H1 (cell line): ENCODE measurements around the gene TTPAL. TPM values are rescaled to one million over a fixed set of nuclear protein-coding genes. Genes with fewer than 3 reads are reported as not detected.

ENCODE experiments used
- CTCF ChIA-PET: fragments of 300-600 bp; sonication (Branson Sonifier 250); formaldehyde crosslinking; loops from one replicate; lab custom pipeline; 2021; ENCODE audit not compliant: partially characterized antibody; lab: Charles Lee
- POLR2A ChIA-PET: fragments of 300-600 bp; sonication (Branson Sonifier 250); formaldehyde crosslinking; loops from one replicate; lab custom pipeline; 2021; ENCODE audit warnings: inconsistent platforms; ENCODE audit not compliant: partially characterized antibody; lab: Charles Lee
- DNase-seq, 2 experiments: peaks; one replicate each; pipeline versions ENCODE4 v3.0.0 to v3.0.0-alpha.2; 2010 to 2022; ENCODE audit warnings: low spot score in 2 of 2, low read depth in 1 of 2, mixed read lengths in 1 of 2
- FAIRE-seq: peaks from 2 replicates; lab custom pipeline; 2011; peaks lifted over from hg19 to GRCh38; lab: Jason Lieb, UNC
- H2AFZ ChIP-seq: 2 replicates; pipeline ENCODE4 v1.8.1; 2012; ENCODE audit warnings: low read length, inconsistent platforms
- H2AK5ac ChIP-seq: 2 replicates; pipeline ENCODE4 v1.6.1; 2013; ENCODE audit warnings: low read depth, low read length
- H2BK120ac ChIP-seq: replicated peaks from 2 replicates; pipeline ENCODE3; 2013; ENCODE audit warnings: low read depth, low read length, inconsistent platforms
- H2BK12ac ChIP-seq: 2 replicates; pipeline ENCODE4 v1.6.1; 2013; ENCODE audit warnings: low read depth, low read length
- H2BK15ac ChIP-seq: 2 replicates; pipeline ENCODE4 v1.6.1; 2013; ENCODE audit warnings: low read length
- H2BK20ac ChIP-seq: 2 replicates; pipeline ENCODE4 v1.6.1; 2013; ENCODE audit warnings: low read length
- H2BK5ac ChIP-seq: 2 replicates; pipeline ENCODE4 v1.6.1; 2013; ENCODE audit warnings: low read depth, low read length
- H3K14ac ChIP-seq: 2 replicates; pipeline ENCODE4 v1.6.1; 2013; ENCODE audit warnings: inconsistent platforms; ENCODE audit not compliant: insufficient read length
- H3K18ac ChIP-seq: 2 replicates; pipeline ENCODE4 v1.6.1; 2013; ENCODE audit warnings: low read length; ENCODE audit errors: extremely low read depth
- H3K23ac ChIP-seq: 2 replicates; pipeline ENCODE4 v1.6.1; 2013; ENCODE audit warnings: inconsistent platforms; ENCODE audit not compliant: insufficient read length
- H3K23me2 ChIP-seq: 2 replicates; pipeline ENCODE4 v1.6.1; 2013; ENCODE audit warnings: low read depth, low read length
- H3K27ac ChIP-seq: 2 replicates; pipeline ENCODE4 v1.6.1; 2011; ENCODE audit warnings: low read depth, low read length, inconsistent platforms
- H3K27me3 ChIP-seq, 4 experiments: replicated peaks in 1 of 4; 1 replicate in 1 of 4; 2 replicates in 3 of 4; pipeline versions ENCODE4 v1.6.1 to v1.8.1; 2011 to 2013; ENCODE audit warnings: low read length in 3 of 4, mild to moderate bottlenecking in 3 of 4, inconsistent platforms in 2 of 4, mixed read lengths in 2 of 4, moderate library complexity in 1 of 4; ENCODE audit not compliant: control insufficient read depth in 3 of 4, insufficient read depth in 3 of 4; ENCODE audit errors: extremely low read depth in 1 of 4
- H3K36me3 ChIP-seq, 4 experiments: 2 replicates each; pipeline versions ENCODE4 v1.6.1 to v1.8.1; 2011 to 2013; ENCODE audit warnings: mild to moderate bottlenecking in 4 of 4, low read length in 3 of 4, moderate library complexity in 2 of 4, control low read depth in 1 of 4, inconsistent platforms in 1 of 4; ENCODE audit not compliant: insufficient read depth in 4 of 4, control insufficient read depth in 2 of 4
- H3K4ac ChIP-seq: replicated peaks from 2 replicates; pipeline ENCODE3; 2013; ENCODE audit warnings: low read length, low read depth, mixed read lengths, inconsistent platforms; ENCODE audit not compliant: insufficient read length
- H3K4me1 ChIP-seq, 4 experiments: replicated peaks in 1 of 4; 1 replicate in 1 of 4; 2 replicates in 3 of 4; pipeline versions ENCODE4 v1.6.1 to v1.8.1; 2011 to 2013; ENCODE audit warnings: low read length in 3 of 4, inconsistent platforms in 2 of 4, mixed read lengths in 1 of 4; ENCODE audit not compliant: insufficient read depth in 4 of 4, control insufficient read depth in 3 of 4
- H3K4me2 ChIP-seq, 2 experiments: 2 replicates each; pipeline versions ENCODE4 v1.6.1 to v1.8.1; 2011 to 2013; ENCODE audit warnings: low read depth in 2 of 2, low read length in 2 of 2, control low read depth in 1 of 2, inconsistent platforms in 1 of 2, mild to moderate bottlenecking in 1 of 2; ENCODE audit not compliant: insufficient read depth in 1 of 2
- H3K4me3 ChIP-seq, 4 experiments: fragments of 200-600, 300-600 bp in 1 of 4; sonication (generic), shearing (Covaris generic), sonication (Bioruptor Twin) in 1 of 4; 2 replicates each; pipeline versions ENCODE4 v1.5.1 to v1.8.1; 2011 to 2016; ENCODE audit warnings: low read length in 4 of 4, low read depth in 3 of 4, control low read depth in 2 of 4, inconsistent platforms in 2 of 4, mild to moderate bottlenecking in 2 of 4, mixed read lengths in 1 of 4, moderate library complexity in 1 of 4; ENCODE audit not compliant: insufficient read depth in 2 of 4; ENCODE audit errors: extremely low read depth in 1 of 4
- H3K56ac ChIP-seq: replicated peaks from 2 replicates; pipeline ENCODE3; 2013; ENCODE audit warnings: low read depth, mild to moderate bottlenecking, mixed read lengths, low read length, inconsistent platforms; ENCODE audit not compliant: insufficient read length
- H3K79me1 ChIP-seq: 2 replicates; pipeline ENCODE4 v1.6.1; 2013; ENCODE audit warnings: low read depth, low read length, control low read depth
- H3K79me2 ChIP-seq, 2 experiments: 2 replicates each; pipeline versions ENCODE4 v1.6.1 to v1.8.1; 2012 to 2013; ENCODE audit warnings: low read length in 2 of 2, mild to moderate bottlenecking in 2 of 2, inconsistent platforms in 1 of 2; ENCODE audit not compliant: insufficient read depth in 2 of 2, control insufficient read depth in 1 of 2
- H3K9ac ChIP-seq, 4 experiments: replicated peaks in 1 of 4; 1 replicate in 1 of 4; 2 replicates in 3 of 4; pipeline versions ENCODE4 v1.6.1 to v1.8.1; 2011 to 2013; ENCODE audit warnings: low read depth in 3 of 4, low read length in 3 of 4, control low read depth in 2 of 4, mild to moderate bottlenecking in 2 of 4, moderate library complexity in 2 of 4, inconsistent platforms in 1 of 4; ENCODE audit errors: extremely low read depth in 1 of 4
- H3K9me3 ChIP-seq, 2 experiments: 2 replicates each; pipeline versions ENCODE4 v1.6.1 to v1.8.1; 2012 to 2013; ENCODE audit warnings: mild to moderate bottlenecking in 2 of 2, moderate library complexity in 2 of 2, control low read depth in 1 of 2, inconsistent platforms in 1 of 2, low read depth in 1 of 2, low read length in 1 of 2, mixed read lengths in 1 of 2; ENCODE audit not compliant: insufficient read depth in 2 of 2
- H4K20me1 ChIP-seq, 2 experiments: replicated peaks in 1 of 2; 2 replicates each; pipeline versions ENCODE3 to v1.8.1; 2011 to 2013; ENCODE audit warnings: inconsistent platforms in 2 of 2, low read length in 2 of 2, mild to moderate bottlenecking in 1 of 2; ENCODE audit not compliant: insufficient read depth in 2 of 2, control insufficient read depth in 1 of 2
- H4K5ac ChIP-seq: 2 replicates; pipeline ENCODE4 v1.6.1; 2013; ENCODE audit warnings: low read length, low read depth, mixed read lengths, inconsistent platforms; ENCODE audit not compliant: insufficient read length
- H4K8ac ChIP-seq: 2 replicates; pipeline ENCODE4 v1.8.0; 2013; ENCODE audit warnings: mild to moderate bottlenecking, moderate library complexity, low read length, inconsistent platforms; ENCODE audit not compliant: insufficient read depth; ENCODE audit errors: extremely low read depth
- H4K91ac ChIP-seq: replicated peaks from 2 replicates; pipeline ENCODE3; 2013; ENCODE audit warnings: low read length, mixed read lengths, inconsistent platforms; ENCODE audit not compliant: insufficient read length
- CREB1 ChIP-seq: IDR thresholded peaks from 2 replicates; pipeline ENCODE4 v1.6.1; 2012; ENCODE audit warnings: inconsistent platforms
- RAD21 ChIP-seq, 2 experiments: IDR thresholded peaks in 1 of 2; conservative IDR thresholded peaks in 1 of 2; 2 replicates each; pipeline ENCODE4 v1.6.1; 2011; ENCODE audit warnings: low read depth in 2 of 2, low read length in 2 of 2, improper control_type of control experiment in 1 of 2, inconsistent platforms in 1 of 2, mild to moderate bottlenecking in 1 of 2, moderate library complexity in 1 of 2
- RXRA ChIP-seq: IDR thresholded peaks from 2 replicates; pipeline ENCODE4 v1.6.1; 2011; ENCODE audit warnings: low read depth, mild to moderate bottlenecking, low read length, moderate library complexity; ENCODE audit not compliant: insufficient read depth
- WGBS, 2 experiments: shearing (Covaris generic) in 1 of 2; methylation state at CpG; one replicate each; pipeline versions ENCODE4 v1.1.6 to v1.1.7; 2013 to 2015; ENCODE audit warnings: low lambda C conversion rate in 2 of 2, mixed read lengths in 2 of 2, inconsistent platforms in 1 of 2, low coverage in 1 of 2, missing lambda C conversion rate in 1 of 2; ENCODE audit not compliant: insufficient replicate concordance in 2 of 2, insufficient coverage in 1 of 2, insufficient read length in 1 of 2; ENCODE audit errors: extremely low coverage in 1 of 2, missing lambda C conversion rate in 1 of 2; 5-methylcytosine and 5-hydroxymethylcytosine counted together
- polyA plus RNA-seq, 7 experiments: library from polyadenylated mRNA; depleted of rRNA in 3 of 7; stranded (reverse) in 5 of 7; unstranded in 2 of 7; fragments of >200 nt in 5 of 7; fragments of 200-250 nt in 2 of 7; gene quantifications; 1 replicate in 5 of 7; 2 replicates in 1 of 7; 4 replicates in 1 of 7; pipeline versions ENCODE4 v1.2.1 to v1.2.3, GENCODE V29; 2011 to 2013; ENCODE audit warnings: missing spikeins in 2 of 7, mixed read lengths in 2 of 7
- total RNA-seq: library from RNA; stranded (reverse); fragmentation: NEBNext Ultra II Directional; extraction: Animal tissue kit (Norgen Biotek cat#: 25700); gene quantifications from 2 replicates; pipeline ENCODE4 v1.2.1, GENCODE V29; 2021

TTPAL gene
- total and polyA plus RNA-seq, 2 of the 8 experiments (the other 6 are each of a cell fraction or from before 2014, with no cell fraction given) = 2.8 to 14.0 TPM

DNA sequence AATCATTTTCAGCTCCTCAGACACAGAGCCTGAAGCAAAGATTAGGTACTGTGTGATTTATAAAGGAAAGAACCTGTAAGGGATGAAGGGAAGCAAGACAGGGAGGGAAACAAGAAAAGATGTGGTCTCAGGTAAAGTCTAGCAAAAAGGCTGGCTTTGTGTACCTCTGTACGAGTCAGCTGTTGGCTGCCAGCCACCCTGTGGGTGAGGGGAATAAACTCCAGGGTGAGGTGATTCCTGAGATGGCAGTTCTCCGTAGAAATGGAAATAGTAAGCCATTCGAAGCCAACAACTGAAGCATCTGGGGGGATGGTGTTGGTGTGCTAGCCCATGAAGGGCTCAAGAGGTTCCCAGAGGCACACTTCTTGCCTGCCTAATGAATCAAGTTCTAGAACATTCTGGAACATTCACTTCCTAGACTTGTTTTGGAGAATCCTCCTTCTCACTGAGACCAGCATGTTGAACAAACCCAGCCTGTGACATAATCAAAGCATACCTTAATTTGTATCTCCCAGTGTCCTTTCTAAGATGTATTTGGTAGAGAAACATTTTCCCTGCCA lies 10.6 kb upstream of the TTPAL start:
- Histone ChIP-seq H3K9me3 (no peaks in the 10 kb centered on the region), H4K20me1 (no peaks in the 10 kb centered on the region), H3K23ac (no peak overlapping the region), H2BK20ac (no peak overlapping the region), H4K8ac (no peak overlapping the region), H3K27ac (no peak overlapping the region), H3K4ac (no peak overlapping the region), H4K5ac (no peak overlapping the region), H2BK120ac (no peak overlapping the region), H4K91ac (no peak overlapping the region), H3K36me3 (no peaks in the 10 kb centered on the region), H3K18ac (no peak overlapping the region), H3K79me2 (no peaks in the 10 kb centered on the region), H2BK5ac (no peak overlapping the region), H3K56ac (no peak overlapping the region), H3K23me2 (no peaks in the 10 kb centered on the region), H3K9ac (no peak overlapping the region), H3K27me3 (no peaks in the 10 kb centered on the region), H2BK15ac (no peak overlapping the region), H3K14ac (no peak overlapping the region), H3K4me1 (no peaks in the 10 kb centered on the region), H3K79me1 (no peaks in the 10 kb centered on the region), H2AFZ (no peak overlapping the region), H2AK5ac (no peak overlapping the region), H3K4me3 (no peak overlapping the region), H3K4me2 (no peak overlapping the region), H2BK12ac (no peak overlapping the region)
- WGBS, 2 experiments = 86% methylated on average over 3 of the region's 3 CpGs; no CpG with 5 or more reads in 1 of the 2 experiments
- no peak for TF ChIP-seq CREB1
- TF ChIP-seq RXRA = no peak
- no peak for TF ChIP-seq RAD21 (IDR thresholded peaks at IDR 0.05 in 1 of 2, conservative IDR thresholded peaks at IDR 0.05 in 1 of 2; ENCODE audit: low read depth in 2 of 2, low read length in 2 of 2)
- DNase-seq (no peak), FAIRE-seq (no peak)
- ChIA-PET CTCF (interaction anchor here (2.3 kb wide), 1 partner anchor 16 kb away, joined by 11 read pairs; no protein-coding TSS in a partner anchor), POLR2A (no interaction called here)
